Activated B cell treated with CpG ODN at 0.5 μM for 24 hours (primary cell): ENCODE measurements around the gene FAM227A. TPM values are rescaled to one million over a fixed set of nuclear protein-coding genes. Genes with fewer than 3 reads are reported as not detected.

Experiments used
- ATAC-seq: fragments of 200-7000 bp; cut with Tn5 transposase; one replicate; pipeline ENCODE4 v1.10.0; 2021; ENCODE audit warnings: low read depth, mild to moderate bottlenecking, moderate library complexity
- CTCF ChIA-PET: fragments of 350-600 bp; sonication (Branson Sonifier 250); formaldehyde crosslinking; loops from one replicate; lab custom pipeline; 2021; ENCODE audit warnings: antibody characterized with exemption; lab: Charles Lee
- POLR2A ChIA-PET: fragments of 350-600 bp; sonication (Branson Sonifier 250); formaldehyde crosslinking; loops from one replicate; lab custom pipeline; 2021; ENCODE audit warnings: antibody characterized with exemption; lab: Charles Lee
- DNase-seq: peaks from one replicate; pipeline ENCODE4 v3.0.0; 2022
- H3K27ac Mint-ChIP-seq: one replicate; pipeline ENCODE4 v1.8.0; 2020; ENCODE audit warnings: mixed read lengths
- H3K27me3 Mint-ChIP-seq: one replicate; pipeline ENCODE4 v1.8.0; 2021; ENCODE audit warnings: mixed read lengths
- H3K36me3 Mint-ChIP-seq: one replicate; pipeline ENCODE4 v1.8.0; 2021; ENCODE audit warnings: low read depth, mixed read lengths
- H3K4me1 Mint-ChIP-seq: one replicate; pipeline ENCODE4 v1.8.0; 2021; ENCODE audit warnings: mixed read lengths
- H3K4me3 Mint-ChIP-seq: one replicate; pipeline ENCODE4 v1.8.0; 2020; ENCODE audit warnings: mild to moderate bottlenecking, mixed read lengths
- H3K9me3 Mint-ChIP-seq: one replicate; pipeline ENCODE4 v1.8.0; 2020; ENCODE audit warnings: mixed read lengths
- intact Hi-C: fragments of 100-400 bp; cut with micrococcal nuclease; formaldehyde crosslinking; loops from one replicate; pipeline ENCODE4 v1.15.1; 2024
- total RNA-seq: library from RNA; stranded (reverse); gene quantifications from 2 replicates; pipeline ENCODE4 v1.2.3, GENCODE V29; 2022
- TF ChIP-seq, protein P1 (sequence below): fragments of 200-600 bp; IDR thresholded peaks from one replicate; pipeline ENCODE4 v1.8.0; 2022; ENCODE audit warnings: antibody characterized with exemption, mild to moderate bottlenecking

FAM227A gene
- total RNA-seq: 0.20 and 0.66 TPM in 2 replicates

DNA sequence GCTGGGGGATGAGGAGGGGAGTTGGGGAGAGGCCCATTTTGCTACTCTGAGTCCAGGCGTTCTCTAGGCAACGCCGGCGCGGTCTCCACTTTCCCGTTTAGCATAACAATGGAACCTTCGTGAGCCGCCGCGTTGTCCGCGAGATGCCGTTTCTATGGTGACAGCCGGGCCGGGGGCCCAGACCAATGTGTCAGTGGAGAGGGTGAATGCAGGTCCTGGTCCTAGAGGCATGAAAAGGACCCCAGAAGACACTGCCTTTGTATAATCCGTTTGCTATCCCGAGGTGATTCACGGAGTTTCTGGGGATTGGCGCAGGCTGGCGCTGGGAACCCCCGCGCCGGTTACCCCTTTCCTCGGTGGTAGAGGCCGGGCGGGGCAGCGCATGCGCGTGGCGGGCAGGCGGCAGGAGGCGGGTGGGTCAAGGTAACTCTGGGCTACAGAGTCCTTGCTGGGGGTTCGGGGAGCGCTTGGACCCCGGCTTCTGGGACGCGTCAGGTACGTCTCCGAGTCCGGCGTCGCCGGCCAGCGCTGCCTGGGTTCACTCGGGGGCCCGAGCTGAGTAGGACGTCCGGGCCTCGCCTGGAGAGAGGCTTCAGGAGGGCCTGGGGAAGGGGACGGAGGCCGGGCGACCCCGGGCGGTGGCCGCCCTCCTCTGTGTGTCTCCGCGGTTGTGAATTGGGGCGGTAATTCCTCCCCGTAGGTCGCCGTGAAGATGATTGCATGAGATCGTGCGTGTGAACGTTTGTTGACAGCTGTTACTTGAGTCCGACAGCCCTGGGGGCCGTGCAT is at the start of gene FAM227A, which contains the start of gene CBY1:
Gene FAM227A (minus strand): TSS at position 137 of the 789 bp plus-strand sequence. CDS start 6,224 bp downstream, outside the sequence.
Gene CBY1 (plus strand): TSS at position 383 of the 789 bp plus-strand sequence. CDS start 11,417 bp downstream, outside the sequence.
- Mint-ChIP-seq H3K27me3 (no peaks in the 10 kb centered on the region), H3K36me3 (peaks cover 6% of the 10 kb centered on the region), H3K4me1 (peaks cover 10% of the 10 kb centered on the region), H3K9me3 (no peaks in the 10 kb centered on the region), H3K4me3 (peak within 1 kb of the TSS; percentile 94), H3K27ac (peak within 1 kb of the TSS; percentile 99)
- intact Hi-C loops: loop anchor here (1.0 to 5.0 kb wide), 5 partner anchors 25 to 604 kb away; partner anchors contain the start of genes DDX17, DMC1, JOSD1 and TOMM22
- peak; percentile 84 for ATAC-seq
- peak; percentile 91 for DNase-seq
- POLR2A ChIA-PET: interaction anchor here (0.6 to 1.5 kb wide), 4 partner anchors 25 to 176 kb away, joined by 3 to 8 read pairs (median 4); partner anchors contain the start of gene TOMM22
- CTCF ChIA-PET: interaction anchor here (3.1 kb wide), 1 partner anchor 25 kb away, joined by 11 read pairs; the partner anchor contains the start of gene TOMM22
- TF ChIP-seq, protein P1, sequence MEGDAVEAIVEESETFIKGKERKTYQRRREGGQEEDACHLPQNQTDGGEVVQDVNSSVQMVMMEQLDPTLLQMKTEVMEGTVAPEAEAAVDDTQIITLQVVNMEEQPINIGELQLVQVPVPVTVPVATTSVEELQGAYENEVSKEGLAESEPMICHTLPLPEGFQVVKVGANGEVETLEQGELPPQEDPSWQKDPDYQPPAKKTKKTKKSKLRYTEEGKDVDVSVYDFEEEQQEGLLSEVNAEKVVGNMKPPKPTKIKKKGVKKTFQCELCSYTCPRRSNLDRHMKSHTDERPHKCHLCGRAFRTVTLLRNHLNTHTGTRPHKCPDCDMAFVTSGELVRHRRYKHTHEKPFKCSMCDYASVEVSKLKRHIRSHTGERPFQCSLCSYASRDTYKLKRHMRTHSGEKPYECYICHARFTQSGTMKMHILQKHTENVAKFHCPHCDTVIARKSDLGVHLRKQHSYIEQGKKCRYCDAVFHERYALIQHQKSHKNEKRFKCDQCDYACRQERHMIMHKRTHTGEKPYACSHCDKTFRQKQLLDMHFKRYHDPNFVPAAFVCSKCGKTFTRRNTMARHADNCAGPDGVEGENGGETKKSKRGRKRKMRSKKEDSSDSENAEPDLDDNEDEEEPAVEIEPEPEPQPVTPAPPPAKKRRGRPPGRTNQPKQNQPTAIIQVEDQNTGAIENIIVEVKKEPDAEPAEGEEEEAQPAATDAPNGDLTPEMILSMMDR: no peak

DNA sequence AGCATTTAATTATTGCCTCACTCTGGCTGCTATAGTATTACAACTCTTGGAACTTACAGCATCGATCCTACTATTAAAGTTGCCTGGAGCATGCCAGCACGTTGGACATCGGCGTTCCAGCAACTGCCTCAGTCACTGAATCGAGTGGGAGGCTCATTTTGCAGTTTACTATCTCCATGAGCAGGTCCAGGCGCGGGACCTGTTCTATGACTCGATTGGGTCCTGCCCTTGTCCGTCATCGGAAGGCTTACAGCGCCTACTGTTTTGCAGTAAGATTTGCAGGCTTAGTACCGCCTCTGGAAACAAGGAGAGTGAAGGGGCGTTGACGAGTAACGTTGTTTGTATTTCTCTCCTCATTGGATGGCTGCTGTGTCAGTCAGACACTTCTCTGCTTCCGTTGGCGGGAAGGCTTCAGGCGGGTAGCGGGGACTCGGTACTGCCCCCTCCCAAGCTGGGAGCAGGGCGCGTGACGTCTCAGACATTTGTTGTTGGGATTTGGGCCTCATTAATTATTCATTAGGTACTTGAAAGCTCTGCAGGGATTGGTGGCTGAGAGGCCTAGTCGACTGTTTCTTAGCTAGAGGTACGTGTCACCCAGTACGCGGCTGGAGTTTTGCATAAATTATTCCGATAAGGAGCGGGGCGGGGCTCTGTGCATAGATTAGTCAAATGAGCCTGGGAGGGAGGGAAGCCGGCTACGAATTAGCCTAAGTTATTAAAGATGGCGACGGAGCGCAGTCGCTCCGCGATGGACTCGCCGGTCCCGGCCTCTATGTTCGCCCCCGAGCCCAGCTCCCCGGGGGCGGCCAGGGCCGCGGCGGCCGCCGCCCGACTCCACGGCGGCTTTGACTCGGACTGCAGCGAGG is 49.3 kb upstream of the FAM227A start, which contains the start of gene GTPBP1:
Gene GTPBP1 (plus strand): TSS at position 710 of the 866 bp plus-strand sequence. CDS start 12 bp downstream, at position 722.
- DNase-seq: peak; percentile 82
- ChIA-PET POLR2A (interaction anchor here (0.6 to 2.7 kb wide), 16 partner anchors 9 to 1824 kb away, joined by 3 to 22 read pairs (median 4); partner anchors contain the start of genes CBX7, PDXP, RPL3 and SUN2), CTCF (interaction anchor here (1.2 to 2.4 kb wide), 2 partner anchors 24 to 653 kb away, joined by 3 to 10 read pairs; partner anchors contain the start of gene TOMM22)
- intact Hi-C loops: loop anchor here (1.0 to 10.0 kb wide), 8 partner anchors 24 to 1339 kb away; partner anchors contain the start of genes DMC1, DNAL4, PICK1 and PLA2G6
- ATAC-seq: peak; percentile 79
- Mint-ChIP-seq H3K4me1 (peaks cover 69% of the 10 kb centered on the region), H3K27me3 (no peaks in the 10 kb centered on the region), H3K9me3 (no peaks in the 10 kb centered on the region), H3K36me3 (peaks cover 20% of the 10 kb centered on the region), H3K27ac (peak within 1 kb of the TSS; percentile 85), H3K4me3 (peak within 1 kb of the TSS; percentile 88)
- TF ChIP-seq, protein P1: no peak

DNA sequence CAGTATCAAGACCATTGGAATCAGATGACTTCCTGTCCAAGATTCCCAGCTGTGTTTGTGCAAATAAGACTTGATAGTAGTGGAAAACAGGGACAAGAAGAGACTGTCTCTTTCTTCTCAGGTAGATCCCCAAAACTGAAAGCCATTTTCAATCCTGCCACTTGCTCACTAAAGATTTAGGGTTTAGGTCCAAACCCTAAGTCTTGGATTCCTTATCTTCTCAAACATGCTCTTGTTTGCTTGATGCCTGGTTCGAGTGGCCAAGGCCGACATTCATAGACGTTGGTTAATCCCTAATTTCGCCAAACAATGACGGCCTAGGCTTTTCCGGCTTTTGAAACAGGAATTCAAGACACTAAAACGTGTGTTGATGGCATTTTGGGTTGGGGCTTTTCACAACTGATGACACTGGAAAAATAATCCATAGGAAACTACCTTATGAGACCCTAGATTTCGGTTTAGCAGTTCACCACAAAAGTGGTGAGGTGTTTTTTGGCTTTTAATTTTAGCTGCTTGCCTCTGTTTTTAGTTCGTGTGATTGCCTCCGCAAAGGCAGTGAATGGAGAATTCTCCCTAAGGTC is 48.6 kb upstream of the FAM227A start:
- no peak for DNase-seq
- TF ChIP-seq, protein P1: no peak
- Mint-ChIP-seq H3K27me3 (no peaks in the 10 kb centered on the region), H3K27ac (peak overlapping the region; percentile 85), H3K9me3 (no peaks in the 10 kb centered on the region), H3K4me3 (peak overlapping the region; percentile 75), H3K36me3 (peaks cover 18% of the 10 kb centered on the region), H3K4me1 (peaks cover 67% of the 10 kb centered on the region)
- ATAC-seq: no peak
- ChIA-PET CTCF (interaction anchor here (2.4 kb wide), 1 partner anchor 23 kb away, joined by 10 read pairs; the partner anchor contains the start of gene TOMM22), POLR2A (interaction anchor here (0.5 to 2.6 kb wide), 8 partner anchors 23 to 815 kb away, joined by 3 to 22 read pairs (median 5); partner anchors contain the start of genes RPL3 and TOMM22)
- intact Hi-C loops: loop anchor here (1.0 to 10.0 kb wide), 9 partner anchors 23 to 1340 kb away; partner anchors contain the start of genes CSNK1E, DMC1, DNAL4 and PICK1

- ATAC-seq: peak; percentile 35
- TF ChIP-seq, protein P1: no peak
- H3K4me1 Mint-ChIP-seq: peaks cover 68% of the 10 kb centered on the region
- CTCF ChIA-PET: interaction anchor here (2.7 kb wide), 1 partner anchor 19 kb away, joined by 19 read pairs; the partner anchor contains the start of gene TOMM22
- H3K27ac Mint-ChIP-seq: peak within 1 kb of the TSS; percentile 96
- H3K4me3 Mint-ChIP-seq: peak within 1 kb of the TSS; percentile 92
- intact Hi-C loops: loop anchor here (1.0 to 10.0 kb wide), 7 partner anchors 20 to 1344 kb away; partner anchors contain the start of genes CBY1, CSNK1E, DDX17 and FAM227A
- no peaks in the 10 kb centered on the region for H3K27me3 Mint-ChIP-seq
- DNase-seq: peak; percentile 100
- H3K9me3 Mint-ChIP-seq: no peaks in the 10 kb centered on the region
- POLR2A ChIA-PET: interaction anchor here (3.4 kb wide), 1 partner anchor 19 kb away, joined by 23 read pairs; the partner anchor contains the start of gene TOMM22
- H3K36me3 Mint-ChIP-seq: peaks cover 20% of the 10 kb centered on the region
These were observed 44.8 kb upstream of the FAM227A start, which contains the start of gene JOSD1 for GRCh38 chr22:38700789-38701628. Gene JOSD1 (minus strand): TSS chr22:38700943. CDS start chr22:38699987, 956 bp downstream.
